GM12892 (cell line): ENCODE data around the gene NQO2.
A peak's percentile ranks its signal among the peaks of the same experiment; 100 is the strongest.
"Not testable (repeated sequence)": the region's sequence is repeated elsewhere in the genome, so short reads cannot be mapped to it uniquely, and the experiment has no call there.

Source experiments
- DNase-seq: peaks from one replicate; pipeline ENCODE4 v3.0.0; 2011; ENCODE audit not compliant: insufficient read length
- FAIRE-seq: peaks from 2 replicates; lab custom pipeline; 2011; peaks lifted over from hg19 to GRCh38; lab: Jason Lieb, UNC
- POLR2A ChIP-seq: IDR thresholded peaks from 2 replicates; pipeline ENCODE4 v1.6.1; 2011; ENCODE audit warnings: low read depth, low read length, control low read depth
- POLR2AphosphoS5 ChIP-seq: IDR thresholded peaks from 2 replicates; pipeline ENCODE4 v1.6.1; 2011; ENCODE audit warnings: low read depth, low read length, control low read depth
- TAF1 ChIP-seq: IDR thresholded peaks from 2 replicates; pipeline ENCODE4 v1.6.1; 2011; ENCODE audit warnings: low read depth, mild to moderate bottlenecking, control low read depth, low read length, borderline replicate concordance

NQO2 gene

GRCh38 chr6:3022765-3023662 is 23.3 kb downstream of the NQO2 start:
- FAIRE-seq = peak; percentile 50
- no peak for DNase-seq
- 0 out of 2 replicates have a peak, but pooled peaks have one; percentile 3 for TF ChIP-seq TAF1
- TF ChIP-seq POLR2AphosphoS5 = no peak
- no peak for TF ChIP-seq POLR2A

- TF ChIP-seq POLR2AphosphoS5 (peak; percentile 80), TAF1 (0 out of 2 replicates have a peak, but pooled peaks have one; percentile 20), POLR2A (peak; percentile 83)
- FAIRE-seq (peak; percentile 84), DNase-seq (peak; percentile 76)
These were observed 24.2 kb downstream of the NQO2 start for GRCh38 chr6:3023663-3024483.

- peak; percentile 59 for DNase-seq
- TF ChIP-seq POLR2AphosphoS5 = no peak
- no peak for TF ChIP-seq POLR2A
- no peak for TF ChIP-seq TAF1
These were observed 27.3 kb downstream of the NQO2 start for GRCh38 chr6:3026791-3027626.

GRCh38 chr6:3028156-3028555 is 28.5 kb downstream of the NQO2 start:
- FAIRE-seq = not testable (repeated sequence)

More at GRCh38 chr6:3026791-3027626, 27.3 kb downstream of the NQO2 start:
- peak; percentile 68 for FAIRE-seq

GRCh38 chr6:3031857-3032640 is 32.4 kb downstream of the NQO2 start:
- FAIRE-seq = no peak
- TF ChIP-seq TAF1 (no peak), POLR2AphosphoS5 (no peak), POLR2A (no peak)
- DNase-seq = no peak

More at GRCh38 chr6:3028156-3028555, 28.5 kb downstream of the NQO2 start:
- not testable (repeated sequence) for DNase-seq

- no peak for TF ChIP-seq TAF1
- no peak for TF ChIP-seq POLR2AphosphoS5
- no peak for TF ChIP-seq POLR2A
- DNase-seq = no peak
- FAIRE-seq = no peak
These were observed 33.3 kb downstream of the NQO2 start for GRCh38 chr6:3032986-3033385.

- TF ChIP-seq POLR2AphosphoS5 (no peak), POLR2A (no peak), TAF1 (no peak)
- no peak for DNase-seq
- no peak for FAIRE-seq
These were observed 34.0 kb downstream of the NQO2 start for GRCh38 chr6:3033652-3034051.

GRCh38 chr6:3035397-3035796 is 35.7 kb downstream of the NQO2 start:
- FAIRE-seq (no peak), DNase-seq (no peak)
- TF ChIP-seq POLR2A = no peak
- TF ChIP-seq POLR2AphosphoS5 = no peak
- TF ChIP-seq TAF1 = no peak

GRCh38 chr6:3036861-3037637 is 37.4 kb downstream of the NQO2 start:
- no peak for DNase-seq
- FAIRE-seq = no peak
- TF ChIP-seq POLR2AphosphoS5 = no peak
- TF ChIP-seq TAF1 = no peak
- TF ChIP-seq POLR2A = no peak
